EH (cell line): Measurements from ENCODE around the gene FABP7.
"Not testable (repeated sequence)": the region's sequence is repeated elsewhere in the genome, so short reads cannot be mapped to it uniquely, and the experiment has no call there.

Experiments
- DNase-seq: peaks from one replicate; pipeline ENCODE4 v3.0.0-alpha.2; 2015; ENCODE audit warnings: low read depth

The FABP7 gene

GRCh38 chr6:122779667-122780066, at the start of gene FABP7:
FABP7 (plus strand) TSS chr6:122779716; CDS start chr6:122779795, 79 bp downstream.
- no peak for DNase-seq

- no peak for DNase-seq
These were observed 49.2 kb upstream of the FABP7 start for GRCh38 chr6:122730334-122730733.

- peak; percentile 55 for DNase-seq
These were observed 48.6 kb upstream of the FABP7 start for GRCh38 chr6:122730775-122731386.

GRCh38 chr6:122733259-122733658, 46.3 kb upstream of the FABP7 start:
- no peak for DNase-seq

- no peak for DNase-seq
These were observed 44.8 kb upstream of the FABP7 start for GRCh38 chr6:122734529-122735395.

- DNase-seq: no peak
These were observed 43.9 kb upstream of the FABP7 start for GRCh38 chr6:122735582-122735981.

GRCh38 chr6:122736163-122736562, 43.4 kb upstream of the FABP7 start:
- DNase-seq: no peak

GRCh38 chr6:122736616-122737015, 42.9 kb upstream of the FABP7 start:
- DNase-seq: no peak

- DNase-seq: no peak
These were observed 39.4 kb upstream of the FABP7 start for GRCh38 chr6:122740091-122740490.

- no peak for DNase-seq
These were observed 38.6 kb upstream of the FABP7 start for GRCh38 chr6:122740936-122741335.

GRCh38 chr6:122744247-122744646, 35.3 kb upstream of the FABP7 start:
- peak; percentile 11 for DNase-seq

GRCh38 chr6:122744856-122745255, 34.7 kb upstream of the FABP7 start:
- DNase-seq: not testable (repeated sequence)

- no peak for DNase-seq
These were observed 32.8 kb upstream of the FABP7 start for GRCh38 chr6:122746688-122747087.

- no peak for DNase-seq
These were observed 31.9 kb upstream of the FABP7 start for GRCh38 chr6:122747573-122747972.

- not testable (repeated sequence) for DNase-seq
These were observed 30.6 kb upstream of the FABP7 start for GRCh38 chr6:122748945-122749344.

GRCh38 chr6:122749451-122750050, 30.0 kb upstream of the FABP7 start:
- DNase-seq: peak; percentile 0

GRCh38 chr6:122751326-122751725, 28.2 kb upstream of the FABP7 start:
- DNase-seq: no peak

GRCh38 chr6:122752459-122752858, 27.1 kb upstream of the FABP7 start:
- no peak for DNase-seq

- DNase-seq: no peak
These were observed 26.4 kb upstream of the FABP7 start for GRCh38 chr6:122753000-122753687.

GRCh38 chr6:122753688-122754056, 25.8 kb upstream of the FABP7 start:
- DNase-seq: peak; percentile 22

- DNase-seq: peak; percentile 3
These were observed 25.3 kb upstream of the FABP7 start for GRCh38 chr6:122754191-122754731.

- DNase-seq: no peak
These were observed 23.6 kb upstream of the FABP7 start for GRCh38 chr6:122755901-122756300.
